Stimulated activated CD8-positive, alpha-beta memory T cell treated with anti-CD3 and anti-CD28 coated beads, Interleukin-12 subunit alpha, Interleukin-12 subunit beta, amount 100 ng/mL, for 24 hours (primary cell): ENCODE data around the gene PLAAT5.

Source experiments
- DNase-seq: peaks from one replicate; pipeline ENCODE4 v3.0.0-alpha.2; 2020; ENCODE audit errors: extremely low read depth

The PLAAT5 gene

DNA sequence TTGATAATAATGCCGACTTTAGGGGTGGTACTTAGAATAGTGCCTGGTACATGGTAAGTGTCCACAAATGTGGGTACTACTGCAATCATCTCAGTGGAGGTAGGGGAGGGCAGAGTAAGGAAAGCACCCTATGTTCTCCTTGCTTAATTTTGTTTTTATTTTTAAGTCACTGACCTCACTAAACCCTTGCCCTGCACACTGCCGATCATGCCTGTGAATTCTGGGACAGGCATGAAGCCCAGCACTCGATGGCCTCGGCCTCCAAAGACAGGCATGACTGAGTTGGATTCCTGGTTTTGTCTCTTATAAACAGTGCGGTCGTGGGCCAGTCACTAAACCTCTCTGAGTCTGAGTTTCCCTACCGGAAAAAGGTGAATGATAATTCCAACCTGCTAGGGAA, 21.8 kb upstream of the PLAAT5 start:
- no peak for DNase-seq

DNA sequence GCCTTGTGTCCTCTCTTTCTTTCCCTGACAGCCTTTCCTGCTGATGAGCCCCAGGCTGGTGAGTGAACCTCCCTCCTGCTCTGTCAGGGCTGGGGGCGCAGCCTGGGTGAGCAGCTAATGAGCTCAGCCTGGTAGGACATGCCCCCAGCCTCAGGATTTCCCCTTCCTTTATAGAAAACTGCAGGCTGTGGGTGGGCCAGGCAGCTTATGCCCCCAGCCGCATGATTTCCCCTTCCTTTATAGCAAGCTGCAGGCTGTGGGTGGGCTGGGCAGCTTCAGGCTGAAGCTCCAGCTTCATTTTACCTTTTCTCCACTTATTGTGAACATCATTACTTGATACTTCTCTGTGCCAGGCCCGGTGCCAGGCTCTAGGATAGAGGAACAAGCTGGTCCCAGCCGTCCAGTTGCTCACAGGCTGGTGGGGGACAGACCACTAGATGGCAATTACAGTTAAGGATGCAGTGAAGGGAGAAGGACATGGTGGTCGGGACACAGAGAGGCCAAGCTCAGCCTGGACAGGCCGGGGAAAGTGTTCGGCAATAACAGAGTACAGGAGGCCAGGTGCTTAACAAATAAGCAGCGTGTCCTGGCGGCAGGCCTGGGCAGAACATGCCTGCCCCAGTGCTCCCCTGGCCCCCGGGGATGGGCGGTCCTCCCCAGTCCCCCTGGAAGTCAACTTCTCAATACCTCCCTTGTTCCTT, 20.2 kb upstream of the PLAAT5 start:
- no peak for DNase-seq

DNA sequence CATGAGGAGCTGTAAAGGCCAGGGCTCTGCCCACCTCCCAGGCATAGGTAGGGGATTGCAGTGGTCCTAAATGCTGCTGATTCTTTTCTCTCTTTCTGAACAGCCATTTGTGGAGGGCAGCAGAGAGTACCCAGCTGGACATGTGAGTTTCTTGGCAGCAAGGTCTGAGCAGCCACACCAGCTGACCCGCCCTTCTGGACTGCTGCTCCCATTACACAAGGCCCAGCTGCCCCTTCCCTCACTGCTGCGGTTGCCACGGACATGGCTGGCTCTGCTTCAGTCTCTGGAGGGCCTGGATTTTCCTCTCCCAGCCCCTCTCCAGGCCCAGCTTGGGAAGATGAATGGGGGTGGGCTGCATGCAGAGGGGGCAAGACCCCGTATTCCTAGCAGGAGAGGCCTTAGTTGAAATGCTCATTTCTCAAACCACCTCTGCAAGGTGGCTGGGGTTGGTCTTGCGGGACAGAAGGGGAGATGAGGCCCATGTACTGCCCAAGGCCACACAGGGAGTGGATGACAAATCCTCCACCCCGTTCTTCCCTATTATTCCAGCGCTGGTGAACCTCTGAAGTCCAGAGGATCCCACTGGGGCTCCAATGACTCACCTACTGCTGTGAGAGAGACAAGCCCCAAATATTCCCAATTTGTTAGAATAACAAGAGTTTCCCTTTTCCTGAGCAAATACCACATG, 19.5 kb upstream of the PLAAT5 start:
- no peak for DNase-seq

DNA sequence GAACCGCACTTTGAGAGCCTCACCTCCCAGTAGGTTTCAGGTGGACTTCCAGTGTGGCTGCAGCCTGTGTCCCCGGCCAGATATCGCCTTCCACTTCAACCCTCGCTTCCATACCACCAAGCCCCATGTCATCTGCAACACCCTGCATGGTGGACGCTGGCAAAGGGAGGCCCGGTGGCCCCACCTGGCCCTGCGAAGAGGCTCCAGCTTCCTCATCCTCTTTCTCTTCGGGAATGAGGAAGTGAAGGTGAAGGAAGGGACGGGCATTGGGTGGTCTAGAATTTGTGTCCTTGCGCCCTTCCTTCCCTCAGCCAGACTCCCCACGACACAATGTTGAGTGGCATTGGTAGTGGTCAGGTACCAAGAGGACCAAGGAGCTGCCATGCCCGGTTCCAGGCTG, 17.8 kb upstream of the PLAAT5 start:
- DNase-seq, result no peak

DNA sequence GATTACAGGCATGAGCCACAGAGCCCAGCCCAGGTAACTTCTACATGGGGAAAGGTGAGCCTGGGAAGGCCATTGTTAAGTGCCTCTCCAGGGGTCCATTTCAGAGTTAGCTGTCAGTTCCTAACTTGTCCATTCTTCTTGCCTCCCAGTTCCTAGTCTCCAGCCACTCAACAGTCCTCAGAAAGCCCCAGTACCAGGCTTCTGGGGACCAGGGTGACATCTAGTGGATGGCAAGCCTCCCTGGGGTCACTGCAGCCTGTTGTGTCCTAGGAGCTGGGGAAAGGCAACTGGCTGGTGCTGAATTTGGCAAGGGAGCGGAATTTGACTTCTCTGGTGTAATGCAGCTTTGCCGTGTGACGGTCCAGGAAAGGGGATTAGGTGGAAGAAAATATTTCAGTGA, 17.0 kb upstream of the PLAAT5 start:
- no peak for DNase-seq

DNA sequence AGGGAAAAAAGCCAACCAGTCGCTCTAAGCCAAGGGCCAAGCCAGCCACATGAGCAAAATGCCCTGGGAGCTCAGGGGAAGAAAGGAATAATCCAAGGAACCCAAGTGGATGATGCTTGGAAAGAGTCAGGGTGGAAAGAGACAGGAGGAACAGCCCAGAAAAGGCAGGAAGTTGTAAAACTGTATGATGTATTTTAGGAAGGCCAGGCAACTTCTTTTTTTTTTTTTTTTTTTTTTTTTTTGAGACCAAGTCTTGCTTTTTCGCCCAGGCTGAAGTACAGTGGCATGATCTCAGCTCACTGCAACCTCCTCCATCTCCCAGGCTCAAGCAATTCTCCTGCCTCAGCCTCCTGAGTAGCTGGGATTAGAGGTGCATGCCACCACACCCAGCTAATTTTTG, 16.5 kb upstream of the PLAAT5 start:
- no peak for DNase-seq

DNA sequence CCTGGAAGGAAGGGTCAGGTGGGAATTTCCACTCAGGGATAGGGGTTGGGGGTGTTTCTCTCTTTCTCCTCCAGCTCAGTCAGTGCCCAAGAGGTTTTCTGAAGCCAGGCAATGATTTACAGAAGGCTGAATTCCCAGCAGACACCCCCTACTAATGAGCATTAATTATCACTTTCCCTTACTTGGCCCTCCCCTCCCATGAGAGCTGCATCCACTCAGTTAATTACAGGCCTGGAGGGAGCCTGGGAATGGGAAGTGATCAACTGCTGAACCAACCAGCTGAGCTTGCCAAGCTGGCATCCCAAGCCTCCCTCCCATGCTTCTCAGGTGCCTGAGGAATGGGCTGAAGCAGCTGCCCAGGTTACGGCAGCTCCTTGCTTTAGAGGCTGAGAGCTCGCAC, 15.9 kb upstream of the PLAAT5 start:
- no peak for DNase-seq

DNA sequence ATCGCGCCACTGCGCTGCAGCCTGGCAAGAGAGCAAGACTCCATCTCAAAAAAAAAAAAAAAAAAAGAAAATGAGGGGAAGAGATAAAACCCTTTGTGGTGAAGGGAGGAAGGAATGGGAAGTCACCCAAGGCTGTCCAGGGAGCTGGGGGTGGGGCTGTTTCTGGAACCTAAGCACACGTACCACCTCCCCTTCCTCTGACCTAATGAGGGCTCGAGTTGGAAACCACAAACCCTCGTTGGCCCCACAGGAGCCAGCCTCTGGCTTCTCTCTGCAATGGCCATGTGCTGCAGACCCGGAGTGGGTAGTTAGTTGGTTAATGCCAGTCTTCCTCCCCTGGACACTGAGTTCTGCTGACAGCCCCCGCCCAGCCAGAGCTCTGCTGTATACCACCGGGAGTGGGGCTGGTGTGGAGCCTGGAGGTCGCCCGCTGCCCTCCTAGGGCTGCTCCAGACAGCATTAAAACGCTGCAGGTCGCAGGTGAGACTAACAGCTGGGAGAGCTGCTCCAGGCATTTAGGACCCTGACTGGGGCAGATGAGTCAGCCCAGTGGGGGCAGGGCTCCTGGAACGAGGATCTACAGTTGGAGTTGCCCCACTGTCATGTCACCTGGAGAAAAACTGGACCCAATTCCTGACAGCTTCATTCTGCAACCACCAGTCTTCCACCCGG, 15.0 kb upstream of the PLAAT5 start, which contains the start of gene LGALS12:
LGALS12 (plus strand) TSS at position 228 of the 672 bp plus-strand sequence; CDS start at position 603, 375 bp downstream.
- DNase-seq, result no peak

DNA sequence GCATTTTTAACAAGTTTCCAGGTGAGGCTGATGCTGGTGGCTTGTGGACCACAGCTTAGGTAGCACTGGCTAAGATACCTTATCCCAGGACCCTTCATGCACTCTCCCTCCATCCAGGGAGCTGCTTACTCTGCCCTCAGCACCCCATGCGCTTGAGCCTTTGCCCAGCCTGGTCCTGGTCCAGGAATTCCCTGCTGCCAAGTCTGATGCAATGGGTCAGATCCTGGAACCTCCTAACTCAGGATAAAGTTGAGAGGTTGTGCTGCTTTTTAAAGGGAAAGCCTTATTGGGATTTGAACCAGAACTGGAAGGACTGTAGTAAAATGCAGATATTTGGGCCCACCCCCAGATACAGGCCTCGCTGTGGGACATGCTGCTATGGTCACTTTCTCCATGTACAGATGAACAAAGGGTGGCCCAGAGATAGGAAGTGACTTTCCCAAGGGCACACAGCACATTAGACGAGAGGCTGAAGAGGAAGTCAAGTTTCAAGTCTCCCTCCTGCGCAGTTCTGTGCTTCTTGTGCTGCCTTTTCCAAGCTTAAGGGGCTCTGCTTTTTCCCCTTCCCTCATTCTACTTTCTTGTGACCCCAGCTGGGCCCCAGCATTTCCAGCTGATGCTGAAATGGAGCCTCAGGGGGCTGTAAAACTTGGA, 14.1 kb upstream of the PLAAT5 start:
- no peak for DNase-seq

DNA sequence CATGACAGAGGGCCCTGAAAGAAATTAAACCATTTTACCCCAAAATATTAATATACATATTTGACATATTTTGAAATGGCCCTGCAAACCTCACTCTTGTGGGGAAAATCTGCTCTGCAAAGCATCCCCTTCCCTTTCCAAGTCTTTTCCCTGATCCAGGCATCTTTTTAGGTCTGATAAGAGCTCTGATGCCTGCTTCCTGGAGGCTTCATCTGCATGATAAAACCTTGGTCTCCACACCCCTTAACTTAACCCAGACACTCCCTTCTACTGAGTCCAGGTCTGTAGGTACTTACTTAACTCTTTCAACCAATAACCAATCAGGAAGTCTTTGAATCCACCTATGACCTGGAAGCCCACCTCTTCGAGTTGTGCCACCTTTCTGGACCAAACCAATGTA, 13.1 kb upstream of the PLAAT5 start:
- no peak for DNase-seq

DNA sequence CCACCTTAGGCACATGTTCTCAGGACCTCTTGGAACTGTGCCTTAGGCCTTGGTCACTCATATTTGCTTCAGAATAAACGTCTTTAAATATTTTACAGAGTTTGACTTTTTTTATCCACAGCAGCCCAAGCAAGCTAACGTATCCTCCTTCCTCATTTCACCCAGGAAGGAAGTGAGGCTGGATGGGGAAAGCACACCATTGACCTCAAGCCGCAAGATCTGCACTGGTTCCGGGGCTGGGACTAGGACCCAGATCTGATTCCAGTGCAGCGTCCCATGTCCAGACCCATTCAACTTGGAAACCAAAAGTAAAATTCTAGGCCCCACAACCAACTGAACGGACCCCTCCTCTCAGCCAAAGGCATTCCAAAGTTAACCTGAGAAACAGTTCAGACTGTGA, 12.5 kb upstream of the PLAAT5 start:
- DNase-seq, result no peak

DNA sequence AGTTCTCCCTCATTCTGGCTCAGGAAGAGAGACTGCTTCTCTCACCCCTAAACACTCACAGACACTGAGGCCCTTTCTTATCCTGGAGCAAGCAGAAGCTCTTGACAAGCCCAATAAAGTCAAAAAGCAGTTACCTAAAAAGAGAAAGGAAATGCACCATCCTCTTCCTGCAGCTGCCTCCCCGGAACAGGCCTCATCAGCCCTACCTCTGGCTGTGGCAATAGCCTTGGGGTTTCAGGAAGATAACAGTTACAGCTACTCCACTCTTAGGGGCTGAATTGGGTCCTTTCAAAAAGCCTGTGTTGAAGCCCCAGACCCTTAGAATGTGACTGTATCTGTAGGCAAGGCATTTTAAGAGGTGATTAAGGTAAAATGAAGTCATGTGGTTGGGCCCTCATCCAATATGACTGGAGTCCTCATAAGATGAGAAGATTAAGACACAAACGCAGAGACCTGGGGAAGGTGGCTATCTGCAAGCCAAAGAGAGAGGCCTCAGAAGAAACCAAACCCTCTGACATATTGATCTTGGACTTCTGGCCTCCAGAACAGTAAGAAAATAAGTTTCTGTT, 11.4 kb upstream of the PLAAT5 start:
- no peak for DNase-seq

DNA sequence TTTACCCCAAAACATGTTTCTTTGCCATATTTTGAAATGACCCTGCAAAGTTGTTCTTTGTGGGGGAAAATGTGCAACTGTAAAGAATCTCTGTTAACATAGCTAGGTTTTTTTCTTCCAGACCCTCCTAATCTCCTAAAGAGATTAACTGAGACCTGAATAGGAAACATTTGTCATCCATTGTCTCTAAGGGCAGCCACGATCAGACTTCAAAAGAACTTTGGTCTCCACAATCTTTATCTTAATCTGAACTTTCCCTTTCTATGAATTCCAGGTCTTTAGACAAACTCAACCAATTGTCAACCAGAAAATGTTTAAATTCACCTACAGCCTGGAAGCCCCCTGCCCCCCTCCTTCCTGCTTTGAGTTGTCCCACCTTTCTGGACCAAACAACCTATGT, 10.3 kb upstream of the PLAAT5 start:
- DNase-seq, result no peak

DNA sequence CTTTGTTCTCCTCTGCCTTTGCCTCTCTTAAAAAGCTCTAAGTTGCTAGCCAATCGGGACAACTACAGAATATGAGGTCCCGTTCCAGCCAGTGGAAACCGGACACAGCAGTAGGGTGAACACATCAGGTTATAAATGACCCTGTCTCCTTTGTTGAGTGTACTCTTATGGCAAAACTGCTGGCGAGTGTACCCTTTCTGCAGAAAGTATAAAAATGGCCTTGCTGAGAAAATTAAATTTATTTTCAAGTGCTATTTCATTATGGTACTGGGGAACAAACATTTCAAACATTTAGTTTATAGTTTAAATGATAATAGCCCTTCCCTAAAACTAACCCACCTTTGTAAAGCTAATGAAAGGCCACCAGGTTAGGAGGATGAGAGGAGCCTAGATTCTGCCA, 8.9 kb upstream of the PLAAT5 start:
- DNase-seq, result no peak

DNA sequence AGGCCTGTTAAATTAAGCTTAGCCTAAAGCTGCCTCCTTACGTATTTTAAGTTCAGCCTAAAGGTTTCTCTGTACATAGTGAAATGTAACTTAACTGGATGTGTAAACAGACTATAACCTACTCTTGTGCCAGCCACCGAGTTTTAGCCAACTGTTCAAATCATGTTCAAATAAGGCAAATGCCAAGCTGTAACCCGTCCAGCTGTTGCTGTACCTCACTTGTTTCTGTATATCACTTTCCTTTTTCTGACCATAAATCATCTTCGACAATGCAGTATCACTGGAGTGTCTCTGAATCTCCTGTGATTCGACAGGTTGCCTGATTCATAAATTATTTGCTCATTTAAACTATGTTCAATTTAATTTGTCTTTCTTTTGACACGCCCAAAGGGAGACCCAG, 4.0 kb upstream of the PLAAT5 start:
- DNase-seq, result no peak

DNA sequence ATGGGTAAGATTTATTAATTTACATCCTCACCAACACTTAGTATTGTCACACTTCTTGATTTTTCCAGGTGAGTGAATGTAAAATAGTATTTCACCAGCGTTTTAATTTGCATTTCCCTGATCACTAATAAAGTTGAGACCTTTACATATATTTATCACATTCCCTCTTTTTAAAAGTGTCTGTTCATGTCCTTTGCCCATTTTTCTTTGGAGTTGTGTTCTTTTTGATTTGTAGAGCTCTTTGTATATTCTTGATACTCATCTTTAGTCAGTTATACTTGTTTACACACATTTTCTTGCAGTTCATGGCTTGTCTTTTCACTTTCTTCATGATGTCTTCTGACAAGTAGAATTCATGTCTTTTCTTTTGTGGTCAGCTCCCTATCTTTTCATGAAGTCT, 2.2 kb upstream of the PLAAT5 start:
- DNase-seq, result no peak

DNA sequence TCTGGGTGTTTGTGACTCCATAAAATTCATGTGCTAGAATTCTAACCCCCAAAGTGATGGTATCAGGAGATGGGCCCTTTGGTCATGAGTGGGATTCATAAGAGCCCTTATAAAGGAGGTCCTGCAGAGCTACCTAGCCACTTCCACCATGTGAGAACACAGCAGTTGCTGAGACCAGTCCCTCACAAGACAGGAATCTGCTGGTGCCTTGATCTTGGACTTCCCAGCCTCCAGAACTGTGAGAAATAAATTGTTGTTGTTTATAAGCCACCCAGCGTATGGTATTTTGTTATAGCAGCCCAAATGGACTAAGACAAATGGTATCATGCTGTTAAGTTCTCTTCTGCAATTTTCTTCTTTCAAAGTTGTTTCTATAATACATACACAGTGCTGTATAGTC, 1.5 kb upstream of the PLAAT5 start:
- DNase-seq, result no peak

DNA sequence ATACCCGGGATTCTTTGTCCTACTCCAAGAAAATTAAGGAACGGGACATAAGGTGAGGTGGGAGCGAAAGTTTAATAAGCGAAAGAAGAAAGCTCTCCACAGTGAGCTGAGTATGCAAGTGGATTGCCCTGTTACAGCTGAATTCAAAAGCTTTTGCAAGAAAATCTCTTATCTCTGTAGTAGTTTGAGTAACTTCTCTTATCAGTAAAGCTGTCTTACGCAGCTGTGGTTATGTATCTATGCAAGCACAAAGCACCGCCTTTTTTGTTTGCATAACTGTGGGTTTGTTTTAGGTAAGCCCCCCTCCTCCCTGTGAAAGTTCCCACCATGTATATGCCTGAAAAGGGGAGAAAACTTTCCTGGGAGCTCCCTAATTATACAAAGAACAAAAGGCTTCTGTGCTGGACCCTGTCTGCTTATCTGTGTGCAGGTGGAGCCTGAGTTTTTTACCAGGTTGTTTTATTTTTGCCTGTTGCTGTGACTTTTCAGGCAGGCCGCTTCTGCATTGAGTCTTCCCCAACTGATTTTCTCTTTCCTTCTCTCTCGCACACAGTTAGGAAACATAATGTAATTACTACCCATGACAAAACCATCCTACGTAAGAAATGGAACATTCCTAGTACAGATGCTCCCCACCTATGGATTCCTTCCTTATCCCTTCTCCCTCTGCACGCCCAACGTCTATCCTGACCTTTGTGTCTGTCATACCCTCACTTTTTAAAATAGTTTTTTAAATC, 837 bp upstream of the PLAAT5 start:
- DNase-seq, result no peak

DNA sequence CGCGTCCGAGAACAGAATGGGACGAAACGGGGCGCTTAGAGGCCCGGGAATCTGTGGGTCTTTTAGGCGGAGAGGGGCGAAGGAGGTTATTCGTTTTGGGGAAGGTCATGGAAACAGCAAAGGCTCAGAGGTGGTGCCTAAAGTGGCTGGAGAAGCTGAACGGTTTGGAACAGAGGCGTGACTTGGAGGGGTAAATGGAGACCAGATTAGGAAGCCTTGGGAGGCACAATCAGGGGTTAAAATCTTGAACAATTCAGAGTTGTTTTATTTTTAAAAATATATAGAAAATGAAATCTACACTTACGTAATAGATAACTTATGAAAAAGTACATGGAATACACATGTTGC, 247 bp upstream of the PLAAT5 start:
- no peak for DNase-seq

DNA sequence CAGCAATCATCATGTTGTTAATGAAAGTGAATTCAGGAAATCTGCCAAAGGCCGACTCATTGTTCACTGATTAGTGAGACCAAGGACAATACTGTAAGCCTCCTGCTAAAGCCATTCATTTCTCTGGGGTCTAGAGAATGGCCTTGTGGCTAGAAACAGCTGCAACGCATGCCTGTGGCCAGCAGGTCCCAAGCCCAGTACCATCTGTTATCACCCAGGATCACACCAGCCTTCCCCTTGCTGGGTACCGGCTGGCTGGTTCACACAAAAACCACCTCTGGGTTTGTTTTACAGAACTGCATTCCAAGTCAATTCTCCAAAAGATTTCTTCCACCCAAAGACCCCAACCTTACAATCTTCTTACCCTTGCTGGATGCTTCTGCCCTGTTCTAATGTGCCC, 1.1 kb downstream of the PLAAT5 start:
- no peak for DNase-seq

DNA sequence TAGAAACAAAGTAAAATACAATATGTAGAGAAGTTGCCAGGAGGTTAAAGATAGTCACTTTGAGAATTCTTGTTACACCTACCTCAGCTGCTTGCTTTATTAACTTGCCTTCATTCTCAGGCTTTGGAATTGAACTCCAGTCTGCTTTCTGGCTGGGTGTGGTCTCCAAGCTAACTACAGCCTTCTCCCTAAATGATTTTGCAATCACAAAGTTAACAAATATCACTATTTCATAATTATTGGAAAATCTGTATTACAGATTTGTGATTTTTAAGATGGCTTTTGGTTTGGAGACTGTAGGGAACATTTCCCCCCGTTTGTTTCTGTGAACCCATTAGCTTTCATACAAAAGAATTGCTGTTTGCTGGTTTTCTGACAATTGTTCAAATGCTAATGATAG, 2.2 kb downstream of the PLAAT5 start:
- DNase-seq, result no peak

DNA sequence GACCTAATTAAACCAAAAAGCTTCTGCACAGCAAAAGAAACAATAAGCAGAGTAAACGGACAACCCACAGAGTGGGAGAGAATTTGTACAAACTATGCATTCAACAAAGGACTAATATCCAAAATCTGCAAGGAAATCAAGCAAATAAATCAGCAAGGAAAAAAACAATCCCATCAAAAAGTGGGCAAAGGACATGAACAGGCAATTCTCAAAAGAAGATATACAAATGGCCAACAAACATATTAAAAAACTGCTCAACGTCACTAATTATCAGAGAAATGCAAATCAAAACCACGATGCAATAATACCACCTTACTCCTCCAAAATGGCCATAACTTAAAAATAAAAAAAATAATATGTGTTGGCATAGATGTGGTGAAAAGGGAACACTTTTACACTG, 5.2 kb downstream of the PLAAT5 start:
- no peak for DNase-seq
